GM21360 (cell line): Measurements from ENCODE around the gene FREM3.
"Not testable (repeated sequence)": the region's sequence is repeated elsewhere in the genome, so short reads cannot be mapped to it uniquely, and the experiment has no call there.

Experiments
- ATAC-seq: cut with Tn5 transposase; IDR thresholded peaks from one replicate; pipeline ENCODE4 v1.9.1; 2021; ENCODE audit warnings: mild to moderate bottlenecking, moderate library complexity; ENCODE audit not compliant: unreplicated experiment

FREM3 gene

GRCh38 chr4:143586080-143586479 lies 114.4 kb downstream of the FREM3 start:
- ATAC-seq = no peak

DNA sequence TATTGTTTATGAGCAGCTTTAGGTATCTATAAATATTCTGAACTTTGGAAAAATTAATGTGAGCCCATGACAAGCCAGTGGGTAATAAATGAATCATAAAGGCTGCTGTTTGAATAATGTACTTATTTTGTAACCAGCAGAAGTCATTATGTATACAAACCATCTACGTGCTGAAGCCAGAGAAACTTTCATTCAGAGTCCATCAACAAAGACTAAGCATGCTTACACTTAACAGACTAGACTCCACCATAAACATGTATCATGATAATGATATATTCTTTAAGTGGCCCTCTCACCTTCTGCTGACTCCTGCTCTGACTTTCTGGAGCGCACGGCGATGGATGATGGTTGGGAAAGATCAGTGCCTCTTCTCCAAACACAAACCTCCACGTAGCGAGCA lies 114.9 kb downstream of the FREM3 start:
- ATAC-seq = no peak

DNA sequence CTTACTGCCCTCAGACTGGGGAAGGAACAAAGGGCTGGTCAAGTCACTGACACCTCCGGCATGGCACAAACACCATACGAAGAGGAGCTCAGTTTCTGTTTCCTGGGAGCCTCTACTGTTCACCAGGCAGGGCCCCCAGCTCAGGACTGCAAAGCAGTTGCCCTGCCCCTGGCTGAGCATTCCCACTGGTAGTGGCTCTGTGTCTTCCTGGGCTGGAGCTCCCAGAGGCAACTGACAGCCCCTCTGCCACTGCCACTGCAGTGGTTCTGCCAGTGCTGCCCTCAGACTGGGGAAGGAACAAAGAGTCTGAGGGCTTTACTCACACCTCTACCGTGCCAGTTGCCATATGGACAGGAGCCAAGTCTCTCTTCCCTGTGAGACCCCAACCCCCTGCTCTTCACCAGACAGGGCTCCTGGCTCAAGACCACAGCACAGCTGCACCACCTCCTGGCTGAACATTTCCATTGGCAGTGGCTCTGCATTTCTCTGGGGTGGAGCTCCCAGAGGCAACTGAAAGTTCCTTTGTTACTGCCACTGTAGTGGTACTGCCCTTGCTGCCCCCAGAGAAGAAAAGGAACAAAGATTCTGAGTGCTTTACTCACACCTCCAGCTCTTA lies 119.0 kb downstream of the FREM3 start:
- ATAC-seq = no peak

DNA sequence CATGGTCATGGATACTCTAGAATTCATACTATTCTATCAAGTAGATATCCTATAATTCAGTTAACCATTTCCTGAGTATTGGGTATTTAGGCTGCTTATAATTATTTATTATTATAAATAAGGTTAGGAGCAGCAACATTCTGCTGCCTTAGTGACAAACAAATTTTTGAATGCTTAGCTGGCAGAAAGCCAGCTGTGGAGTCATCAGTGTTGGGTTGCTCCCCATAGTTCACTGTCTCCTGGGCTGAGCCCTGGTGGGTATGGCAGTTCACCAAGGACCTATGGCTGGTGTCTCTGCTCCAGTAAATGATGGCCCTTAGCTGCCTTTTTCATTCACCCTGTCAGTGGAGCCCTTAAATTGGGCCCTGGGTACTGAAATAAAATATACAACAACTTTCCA lies 125.1 kb downstream of the FREM3 start:
- ATAC-seq = no peak

DNA sequence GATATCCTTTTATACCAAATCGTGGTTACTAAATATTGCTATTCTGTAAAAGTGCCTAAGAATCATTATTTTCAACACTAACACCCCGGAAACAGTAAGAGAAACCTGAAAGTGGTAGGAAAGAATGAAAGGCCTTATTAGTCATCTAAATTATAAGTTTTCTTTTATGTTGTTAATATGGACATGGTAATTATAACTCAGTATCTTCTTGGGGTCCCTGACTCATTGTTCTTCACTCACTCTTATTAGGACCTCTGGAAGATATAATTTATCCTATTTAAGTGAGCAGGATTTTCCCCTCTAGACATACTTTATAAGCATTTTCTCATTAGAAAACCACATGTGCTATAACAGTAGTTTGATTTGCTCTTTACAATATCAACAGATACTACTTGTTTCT lies 136.0 kb downstream of the FREM3 start:
- no peak for ATAC-seq

- ATAC-seq = no peak
These were observed 140.7 kb downstream of the FREM3 start for GRCh38 chr4:143559757-143560147.

DNA sequence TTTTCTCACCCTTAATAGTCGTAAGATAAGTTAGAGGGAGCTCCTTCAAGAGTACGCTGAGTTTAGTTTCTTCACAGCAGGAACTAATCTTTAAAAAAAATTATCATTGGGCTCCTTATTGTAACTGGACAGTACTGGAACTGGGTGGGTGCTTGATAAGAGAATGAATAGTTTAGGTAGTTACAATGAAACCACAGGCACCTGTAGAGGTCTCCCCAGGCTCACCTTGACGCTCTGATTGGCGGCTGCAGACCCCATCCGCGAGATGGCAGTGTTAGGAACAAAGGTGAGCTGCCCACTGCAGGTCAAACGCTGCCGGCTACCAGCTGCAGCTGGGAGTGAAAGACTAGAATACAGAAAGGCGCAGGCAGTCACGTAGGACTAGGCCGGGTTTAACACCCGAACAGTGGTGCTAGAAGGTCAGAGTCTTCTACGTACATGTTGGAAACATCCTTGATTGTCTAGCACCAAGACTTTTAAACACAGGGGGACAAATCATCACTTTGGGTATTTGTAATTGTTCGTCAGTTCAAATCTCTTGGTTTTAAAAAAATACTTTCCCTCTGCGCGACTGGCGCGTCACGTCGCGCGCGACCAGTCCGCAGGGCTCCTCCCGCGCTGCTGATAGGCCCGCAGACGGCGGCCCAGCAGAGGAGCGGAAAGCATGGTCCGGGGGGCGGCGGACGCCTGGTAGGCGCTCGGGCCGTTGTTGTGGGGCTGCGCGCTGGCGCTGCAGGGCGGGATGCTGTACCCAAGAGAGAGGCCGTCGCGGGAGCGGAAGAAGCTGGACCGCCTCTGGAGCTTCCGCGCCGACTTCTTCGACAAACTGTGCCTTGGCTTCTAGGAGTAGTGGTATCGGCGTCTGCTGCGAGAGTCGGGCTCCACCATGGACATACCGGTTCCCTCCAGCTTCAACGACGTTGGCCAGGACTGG lies 141.4 kb downstream of the FREM3 start:
- peak; percentile 80 for ATAC-seq

GRCh38 chr4:143558286-143558685 lies 142.2 kb downstream of the FREM3 start:
- no peak for ATAC-seq

DNA sequence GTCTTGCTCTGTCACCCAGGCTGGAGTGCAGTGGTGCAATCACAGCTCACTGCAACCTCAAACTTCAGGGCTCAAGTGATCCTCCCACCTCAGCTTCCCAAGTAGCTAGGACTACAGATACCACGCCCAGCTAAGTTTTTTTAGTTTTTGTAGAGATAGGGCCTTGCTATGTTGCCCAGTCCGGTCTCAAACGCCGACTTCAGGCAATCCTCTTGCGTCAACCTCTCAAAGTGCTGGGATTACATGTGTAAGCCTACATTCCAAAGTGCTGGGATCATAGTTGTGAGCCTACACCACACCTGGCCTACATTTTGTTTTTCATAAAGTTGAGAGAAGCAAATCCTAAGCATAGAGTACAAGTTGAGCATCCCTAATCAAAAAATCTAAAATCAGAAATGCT lies 144.8 kb downstream of the FREM3 start:
- no peak for ATAC-seq

DNA sequence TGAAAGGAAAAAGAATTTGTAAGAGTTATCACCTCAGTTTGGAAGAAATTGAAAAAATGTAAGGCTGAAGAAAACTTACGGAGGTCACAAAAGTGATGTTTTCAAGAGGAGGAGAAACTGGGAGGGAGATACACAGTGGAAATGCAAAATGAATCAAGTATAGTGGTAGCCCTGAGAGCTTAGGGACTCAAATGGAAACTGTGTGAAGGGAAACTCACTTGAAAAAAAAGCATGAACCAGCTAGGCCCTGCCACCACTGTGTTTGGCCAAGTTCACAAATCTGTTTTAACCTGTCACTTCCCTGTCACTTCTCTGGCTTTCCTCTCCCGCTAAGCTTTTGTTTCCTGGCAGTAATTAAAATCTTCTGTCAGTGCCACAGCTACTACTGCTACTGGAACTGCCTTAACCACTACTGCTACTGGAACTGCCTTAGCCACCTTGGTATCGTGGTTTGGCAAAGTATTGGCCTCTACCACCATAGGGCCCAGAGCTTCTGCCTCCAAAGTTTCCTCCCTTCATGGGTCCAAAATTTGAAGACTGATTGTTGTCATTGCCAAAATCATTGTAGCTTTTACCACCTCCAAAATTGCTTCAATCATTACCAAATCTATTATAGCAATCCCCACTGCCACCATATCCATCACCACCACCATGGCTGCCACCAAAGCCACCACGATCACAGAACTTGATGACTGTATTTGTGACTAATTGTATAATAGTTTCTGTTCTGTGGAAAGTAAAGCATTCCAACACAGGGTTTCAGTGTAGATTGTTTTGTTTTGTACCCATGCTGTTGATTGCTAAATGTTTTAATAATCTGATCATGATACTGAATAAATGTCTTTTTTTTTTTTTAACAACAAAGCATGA lies 145.5 kb downstream of the FREM3 start:
- ATAC-seq = peak; percentile 78

DNA sequence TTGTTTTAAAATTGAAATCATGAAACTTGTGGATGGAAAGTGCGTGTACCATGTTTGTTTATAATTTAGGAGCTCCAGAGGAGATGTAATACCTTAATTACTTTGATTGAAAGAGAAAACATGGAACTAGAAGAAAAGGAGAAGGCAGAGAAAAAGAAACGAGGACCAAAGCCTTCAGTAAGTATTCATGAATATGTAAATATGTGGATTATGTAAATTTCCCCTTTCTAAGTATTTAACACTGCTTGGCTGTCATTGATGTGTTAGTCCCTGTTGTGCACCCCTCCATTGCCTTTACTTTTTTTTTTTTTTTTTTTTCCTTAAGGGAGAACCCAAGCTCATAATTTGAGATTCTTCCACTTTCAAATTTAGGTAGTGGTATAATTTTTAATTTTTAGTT lies 150.5 kb downstream of the FREM3 start:
- ATAC-seq = no peak

DNA sequence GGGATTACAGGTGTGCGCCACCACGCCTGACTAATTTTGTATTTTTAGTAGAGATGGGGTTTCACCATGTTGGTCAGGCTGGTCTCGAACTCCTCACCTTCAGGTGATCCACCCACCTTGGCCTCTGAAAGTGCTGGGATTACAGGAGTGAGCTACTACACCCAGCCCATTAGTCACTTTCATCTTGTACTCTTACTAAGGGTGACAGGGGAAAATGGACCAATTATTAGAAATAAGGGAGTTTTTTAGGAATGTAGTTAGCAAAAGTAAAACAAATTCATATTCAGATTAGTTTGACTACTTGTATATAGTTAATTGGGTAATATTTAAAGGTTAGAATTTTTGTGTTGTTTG lies 160.8 kb downstream of the FREM3 start:
- ATAC-seq = no peak

GRCh38 chr4:143538979-143539669 lies 161.4 kb downstream of the FREM3 start:
- ATAC-seq = no peak

DNA sequence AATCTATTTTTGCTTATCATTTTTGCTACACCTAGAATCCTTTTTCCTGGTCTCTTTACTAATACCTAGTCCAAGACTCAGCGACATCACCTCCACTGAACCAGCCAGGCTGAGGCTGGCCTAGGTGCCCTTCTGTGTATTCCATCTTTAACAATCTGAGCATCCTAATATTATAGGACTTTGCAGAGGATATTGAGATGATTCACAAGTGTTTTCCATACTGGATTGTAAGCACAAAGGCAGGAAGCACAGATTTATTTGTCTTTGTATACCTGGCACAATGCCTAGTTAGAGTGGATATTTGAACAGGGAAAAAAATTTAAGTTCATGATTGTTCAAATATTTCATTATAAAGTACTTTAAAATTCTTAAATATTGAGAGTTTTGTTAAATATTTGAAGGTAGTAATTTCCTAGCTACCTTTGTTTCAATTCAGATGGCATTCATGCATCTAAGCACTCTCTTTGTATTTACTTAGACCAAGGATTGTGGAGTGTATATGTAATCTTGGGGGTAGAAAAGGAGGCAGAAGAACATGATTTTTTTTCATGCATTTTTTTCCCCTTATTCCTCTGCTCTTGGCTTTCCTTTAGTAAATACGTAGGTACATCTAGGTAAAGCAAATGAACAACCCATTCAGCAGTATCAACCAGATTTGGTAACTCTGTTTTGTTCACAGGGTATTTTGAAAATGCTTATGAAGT lies 168.5 kb downstream of the FREM3 start:
- no peak for ATAC-seq

GRCh38 chr4:143531380-143531779 lies 169.1 kb downstream of the FREM3 start:
- ATAC-seq = no peak

GRCh38 chr4:143528046-143528445 lies 172.4 kb downstream of the FREM3 start:
- ATAC-seq = not testable (repeated sequence)
